ENCODE results near the gene C1QTNF9.
"Not testable (repeated sequence)": the region's sequence is repeated elsewhere in the genome, so short reads cannot be mapped to it uniquely, and the experiment has no call there.

- TF ChIP-seq CTCF (IDR thresholded peaks at IDR 0.05; ENCODE audit: extremely low read depth in 1 of 2, insufficient read depth in 1 of 2, low read depth in 1 of 2, low read length in 2 of 2); POLR2AphosphoS5 (IDR thresholded peaks at IDR 0.05; ENCODE audit: insufficient read depth, low read depth, low read length); POLR2A (IDR thresholded peaks at IDR 0.05; ENCODE audit: low read depth, low read length): not testable (repeated sequence)
These were observed 10.3 kb downstream of the C1QTNF9 start for GRCh38 chr13:24319641-24320040.
